GM23338 (cell line): ENCODE data around the gene VPREB3. TPM values are rescaled to one million over a fixed set of nuclear protein-coding genes. Genes with fewer than 3 reads are reported as not detected.

Experiments used
- ATAC-seq: fragments of 200-7000 bp; cut with Tn5 transposase; 3 replicates; pipeline ENCODE4 v1.9.1; 2020
- DNase-seq: peaks from one replicate; pipeline ENCODE4 v3.0.0-alpha.2; 2015; ENCODE audit warnings: low spot score
- H2AFZ ChIP-seq: fragments of 200-600 bp; sonication (generic); 2 replicates; pipeline ENCODE4 v1.8.0; 2016; ENCODE audit warnings: antibody characterized with exemption, mild to moderate bottlenecking, moderate library complexity
- H3F3A ChIP-seq: fragments of 200-600 bp; sonication (generic); replicated peaks from 2 replicates; pipeline ENCODE4 v1.8.0; 2017; ENCODE audit warnings: antibody characterized with exemption, mixed run types, low read depth
- H3K27ac ChIP-seq: fragments of 200-600 bp; sonication (generic); 2 replicates; pipeline ENCODE4 v1.6.1; 2016; ENCODE audit warnings: low read depth
- H3K27me3 ChIP-seq: fragments of 200-600 bp; sonication (generic); 2 replicates; pipeline ENCODE4 v1.8.0; 2016; ENCODE audit warnings: mild to moderate bottlenecking, mixed run types, moderate library complexity; ENCODE audit not compliant: insufficient read depth
- H3K36me3 ChIP-seq: fragments of 200-600 bp; sonication (generic); 2 replicates; pipeline ENCODE4 v1.8.0; 2016; ENCODE audit warnings: mild to moderate bottlenecking; ENCODE audit not compliant: insufficient read depth
- H3K4me1 ChIP-seq: fragments of 200-600 bp; sonication (generic); 2 replicates; pipeline ENCODE4 v1.8.0; 2016; ENCODE audit warnings: mild to moderate bottlenecking, moderate library complexity; ENCODE audit not compliant: insufficient read depth
- H3K4me2 ChIP-seq: fragments of 200-600 bp; sonication (generic); 2 replicates; pipeline ENCODE4 v1.7.1; 2017; ENCODE audit warnings: mixed run types
- H3K4me3 ChIP-seq: fragments of 200-600 bp; sonication (generic); 2 replicates; pipeline ENCODE4 v1.6.1; 2016; ENCODE audit warnings: mixed run types
- H3K79me2 ChIP-seq: fragments of 200-600 bp; sonication (generic); replicated peaks from 2 replicates; pipeline ENCODE4 v1.8.0; 2017; ENCODE audit warnings: mild to moderate bottlenecking; ENCODE audit not compliant: insufficient read depth
- H3K9me2 ChIP-seq: fragments of 200-600 bp; sonication (generic); 2 replicates; pipeline ENCODE4 v1.8.0; 2017; ENCODE audit not compliant: insufficient read depth
- H4K20me1 ChIP-seq: fragments of 200-600 bp; sonication (generic); replicated peaks from 2 replicates; pipeline ENCODE4 v1.8.0; 2017; ENCODE audit warnings: mild to moderate bottlenecking; ENCODE audit not compliant: insufficient read depth
- H3K27ac Mint-ChIP-seq: 2 replicates; pipeline ENCODE4 v1.8.0; 2020; ENCODE audit warnings: inconsistent platforms, mild to moderate bottlenecking, moderate library complexity, mixed read lengths
- H3K27me3 Mint-ChIP-seq: 3 replicates; pipeline ENCODE4 v1.8.0; 2022; ENCODE audit warnings: low read depth, mild to moderate bottlenecking, moderate library complexity, mixed read lengths, inconsistent platforms; ENCODE audit not compliant: insufficient read depth, poor library complexity
- H3K36me3 Mint-ChIP-seq: 3 replicates; pipeline ENCODE4 v1.8.0; 2021; ENCODE audit warnings: low read depth, mild to moderate bottlenecking, inconsistent platforms, moderate library complexity, mixed read lengths
- H3K4me1 Mint-ChIP-seq: 3 replicates; pipeline ENCODE4 v1.8.0; 2020; ENCODE audit warnings: mild to moderate bottlenecking, inconsistent platforms, mixed read lengths
- H3K4me3 Mint-ChIP-seq: 3 replicates; pipeline ENCODE4 v1.8.0; 2021; ENCODE audit warnings: moderate library complexity, mild to moderate bottlenecking, inconsistent platforms, mixed read lengths
- H3K9me3 Mint-ChIP-seq: 3 replicates; pipeline ENCODE4 v1.8.0; 2020; ENCODE audit warnings: moderate library complexity, mild to moderate bottlenecking, inconsistent platforms, mixed read lengths
- CREB1 ChIP-seq: fragments of 250-450 bp; sonication (Bioruptor Pico); IDR thresholded peaks from 2 replicates; pipeline ENCODE4 v1.5.0; 2020; ENCODE audit warnings: low read depth, mild to moderate bottlenecking, moderate library complexity
- EZH2 ChIP-seq: fragments of 200-600 bp; sonication (generic); IDR thresholded peaks from one replicate; pipeline ENCODE4 v1.8.0; 2017; ENCODE audit warnings: antibody characterized with exemption, mild to moderate bottlenecking, low read depth; ENCODE audit not compliant: unreplicated experiment
- EZH2phosphoT487 ChIP-seq: fragments of 200-600 bp; sonication (generic); IDR thresholded peaks from one replicate; pipeline ENCODE4 v1.8.1; 2018; ENCODE audit warnings: antibody characterized with exemption; ENCODE audit not compliant: unreplicated experiment
- JUNB ChIP-seq: IDR thresholded peaks from one replicate; pipeline ENCODE4 v1.6.1; 2016; ENCODE audit warnings: antibody characterized with exemption; ENCODE audit not compliant: unreplicated experiment
- NANOG ChIP-seq: IDR thresholded peaks from 2 replicates; pipeline ENCODE4 v1.6.1; 2016; ENCODE audit warnings: antibody characterized with exemption, borderline replicate concordance
- POLR2AphosphoS5 ChIP-seq: IDR thresholded peaks from 2 replicates; pipeline ENCODE4 v1.6.1; 2016; ENCODE audit warnings: antibody characterized with exemption, low read depth
- REST ChIP-seq: IDR thresholded peaks from one replicate; pipeline ENCODE4 v1.6.1; 2018; ENCODE audit warnings: antibody characterized with exemption; ENCODE audit not compliant: unreplicated experiment
- STAT1 ChIP-seq: IDR thresholded peaks from one replicate; pipeline ENCODE4 v1.6.1; 2016; ENCODE audit warnings: antibody characterized with exemption; ENCODE audit not compliant: unreplicated experiment
- ZNF114 ChIP-seq: fragments of 250-450 bp; sonication (Bioruptor Pico); IDR thresholded peaks from 2 replicates; pipeline ENCODE4 v1.5.0; 2020; ENCODE audit warnings: mild to moderate bottlenecking, moderate library complexity
- ZNF331 ChIP-seq: fragments of 250-450 bp; sonication (Bioruptor Pico); IDR thresholded peaks from 2 replicates; pipeline ENCODE4 v1.5.0; 2020; ENCODE audit warnings: low read depth, mild to moderate bottlenecking, moderate library complexity
- ZNF462 ChIP-seq: fragments of 250-450 bp; sonication (Bioruptor Pico); IDR thresholded peaks from 2 replicates; pipeline ENCODE4 v1.5.0; 2020; ENCODE audit warnings: mild to moderate bottlenecking, moderate library complexity
- polyA plus RNA-seq: library from polyadenylated mRNA; unstranded; fragments of >200 nt; fragmentation: Nextera tagmentation; extraction: Ambion mirVana; gene quantifications from 2 replicates; pipeline ENCODE4 v1.2.1, GENCODE V29; 2016
- total RNA-seq: library from RNA; depleted of rRNA; stranded (reverse); fragments of >200 nt; shearing (Covaris generic); gene quantifications from 2 replicates; pipeline ENCODE4 v1.2.3, GENCODE V29; 2014
- TF ChIP-seq, protein P1 (sequence below): IDR thresholded peaks from 2 replicates; pipeline ENCODE4 v1.6.1; 2016; ENCODE audit warnings: antibody characterized with exemption
- TF ChIP-seq, protein P2 (sequence below), 2 experiments: fragments of 200-600 bp in 1 of 2; sonication (generic) in 1 of 2; conservative IDR thresholded peaks; 2 replicates each; pipeline versions ENCODE4 v1.5.1 to v1.6.1; 2016 to 2017; ENCODE audit warnings: antibody characterized with exemption in 2 of 2, low read depth in 2 of 2, mild to moderate bottlenecking in 2 of 2, moderate library complexity in 1 of 2

The VPREB3 gene
- total and polyA plus RNA-seq, 2 experiments from 2014 or later, result 1.1 TPM; not detected in 1

- no peak overlapping the region for H3K4me3 Mint-ChIP-seq
- Histone ChIP-seq H3K79me2 (no peaks in the 10 kb centered on the region), H3K36me3 (no peaks in the 10 kb centered on the region), H4K20me1 (no peaks in the 10 kb centered on the region), H3K27ac (no peak overlapping the region), H3K4me1 (no peaks in the 10 kb centered on the region), H3F3A (no peaks in the 10 kb centered on the region), H3K27me3 (no peaks in the 10 kb centered on the region), H3K9me2 (no peaks in the 10 kb centered on the region), H3K4me2 (no peak overlapping the region), H2AFZ (no peak overlapping the region), H3K4me3 (no peak overlapping the region)
- no peak overlapping the region for H3K27ac Mint-ChIP-seq
- no peak for ATAC-seq
- TF ChIP-seq, protein P1, sequence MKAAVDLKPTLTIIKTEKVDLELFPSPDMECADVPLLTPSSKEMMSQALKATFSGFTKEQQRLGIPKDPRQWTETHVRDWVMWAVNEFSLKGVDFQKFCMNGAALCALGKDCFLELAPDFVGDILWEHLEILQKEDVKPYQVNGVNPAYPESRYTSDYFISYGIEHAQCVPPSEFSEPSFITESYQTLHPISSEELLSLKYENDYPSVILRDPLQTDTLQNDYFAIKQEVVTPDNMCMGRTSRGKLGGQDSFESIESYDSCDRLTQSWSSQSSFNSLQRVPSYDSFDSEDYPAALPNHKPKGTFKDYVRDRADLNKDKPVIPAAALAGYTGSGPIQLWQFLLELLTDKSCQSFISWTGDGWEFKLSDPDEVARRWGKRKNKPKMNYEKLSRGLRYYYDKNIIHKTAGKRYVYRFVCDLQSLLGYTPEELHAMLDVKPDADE, result no peak
- TF ChIP-seq ZNF462 (no peak), CREB1 (CRISPR knock-in tag) (no peak), NANOG (no peak), POLR2AphosphoS5 (no peak), ZNF331 (CRISPR knock-in tag) (no peak), EZH2 (no peak), EZH2phosphoT487 (no peak), JUNB (no peak), ZNF114 (CRISPR knock-in tag) (no peak), STAT1 (no peak), REST (no peak)
- TF ChIP-seq, protein P2, sequence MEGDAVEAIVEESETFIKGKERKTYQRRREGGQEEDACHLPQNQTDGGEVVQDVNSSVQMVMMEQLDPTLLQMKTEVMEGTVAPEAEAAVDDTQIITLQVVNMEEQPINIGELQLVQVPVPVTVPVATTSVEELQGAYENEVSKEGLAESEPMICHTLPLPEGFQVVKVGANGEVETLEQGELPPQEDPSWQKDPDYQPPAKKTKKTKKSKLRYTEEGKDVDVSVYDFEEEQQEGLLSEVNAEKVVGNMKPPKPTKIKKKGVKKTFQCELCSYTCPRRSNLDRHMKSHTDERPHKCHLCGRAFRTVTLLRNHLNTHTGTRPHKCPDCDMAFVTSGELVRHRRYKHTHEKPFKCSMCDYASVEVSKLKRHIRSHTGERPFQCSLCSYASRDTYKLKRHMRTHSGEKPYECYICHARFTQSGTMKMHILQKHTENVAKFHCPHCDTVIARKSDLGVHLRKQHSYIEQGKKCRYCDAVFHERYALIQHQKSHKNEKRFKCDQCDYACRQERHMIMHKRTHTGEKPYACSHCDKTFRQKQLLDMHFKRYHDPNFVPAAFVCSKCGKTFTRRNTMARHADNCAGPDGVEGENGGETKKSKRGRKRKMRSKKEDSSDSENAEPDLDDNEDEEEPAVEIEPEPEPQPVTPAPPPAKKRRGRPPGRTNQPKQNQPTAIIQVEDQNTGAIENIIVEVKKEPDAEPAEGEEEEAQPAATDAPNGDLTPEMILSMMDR (conservative IDR thresholded peaks at IDR 0.05; ENCODE audit: low read depth in 2 of 2), result no peak
- no peaks in the 10 kb centered on the region; the same call in 2 of the 3 replicates for H3K9me3 Mint-ChIP-seq
- H3K27me3 Mint-ChIP-seq, result peaks cover 6% of the 10 kb centered on the region
- H3K36me3 Mint-ChIP-seq, result peaks cover 20% of the 10 kb centered on the region
- peaks cover 2% of the 10 kb centered on the region; the same call in 1 of the 3 replicates for H3K4me1 Mint-ChIP-seq
- DNase-seq, result no peak
Measured at GRCh38 chr22:23742505-23743264, 11.5 kb downstream of the VPREB3 start.
